Hematopoietic multipotent progenitor cell (in vitro differentiated cells): ENCODE measurements around the gene VAX1. TPM values are rescaled to one million over a fixed set of nuclear protein-coding genes. Genes with fewer than 3 reads are reported as not detected.
"Not testable (repeated sequence)": the region's sequence is repeated elsewhere in the genome, so short reads cannot be mapped to it uniquely, and the experiment has no call there.

Source experiments
- DNase-seq, 3 donors: peaks; one replicate each; pipeline ENCODE4 v3.0.0-alpha.2; 2011 to 2015; ENCODE audit warnings: low read depth in 2 of 3, low spot score in 2 of 3
- total RNA-seq: library from RNA; depleted of rRNA; stranded (reverse); fragments of >200 nt; gene quantifications from one replicate; pipeline ENCODE4 v1.2.3, GENCODE V29; 2012

VAX1 gene
- total RNA-seq, 1 donor, result under 0.01 TPM

DNA sequence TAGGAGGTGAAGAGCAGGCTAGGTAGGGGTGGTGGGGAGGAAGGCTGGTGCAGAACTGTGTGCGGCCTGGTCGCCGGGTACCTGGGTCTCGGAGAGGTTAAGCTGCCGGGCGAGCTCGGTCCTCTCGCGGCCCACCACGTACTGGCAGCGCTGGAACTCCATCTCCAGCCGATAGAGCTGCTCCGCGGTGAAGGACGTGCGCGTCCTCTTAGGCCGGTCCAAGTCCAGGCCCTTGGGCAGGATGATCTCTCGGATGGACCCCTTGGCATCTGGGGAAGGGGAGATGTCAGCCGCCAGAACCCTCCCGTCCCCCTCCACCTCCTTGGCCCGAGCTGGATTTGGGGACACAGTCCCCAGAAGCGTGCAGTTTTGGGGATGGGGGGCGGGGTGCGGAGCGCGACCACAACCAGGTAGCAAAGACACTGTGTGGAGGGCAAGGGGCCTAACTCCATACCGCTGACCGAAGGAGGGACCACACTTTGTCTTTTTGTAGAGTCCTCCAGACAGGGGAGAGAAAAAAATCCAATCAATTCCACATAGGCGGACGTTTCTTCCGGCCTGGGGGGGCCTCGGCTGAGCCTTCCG, 1.6 kb downstream of the VAX1 start:
- DNase-seq, result no peak

DNA sequence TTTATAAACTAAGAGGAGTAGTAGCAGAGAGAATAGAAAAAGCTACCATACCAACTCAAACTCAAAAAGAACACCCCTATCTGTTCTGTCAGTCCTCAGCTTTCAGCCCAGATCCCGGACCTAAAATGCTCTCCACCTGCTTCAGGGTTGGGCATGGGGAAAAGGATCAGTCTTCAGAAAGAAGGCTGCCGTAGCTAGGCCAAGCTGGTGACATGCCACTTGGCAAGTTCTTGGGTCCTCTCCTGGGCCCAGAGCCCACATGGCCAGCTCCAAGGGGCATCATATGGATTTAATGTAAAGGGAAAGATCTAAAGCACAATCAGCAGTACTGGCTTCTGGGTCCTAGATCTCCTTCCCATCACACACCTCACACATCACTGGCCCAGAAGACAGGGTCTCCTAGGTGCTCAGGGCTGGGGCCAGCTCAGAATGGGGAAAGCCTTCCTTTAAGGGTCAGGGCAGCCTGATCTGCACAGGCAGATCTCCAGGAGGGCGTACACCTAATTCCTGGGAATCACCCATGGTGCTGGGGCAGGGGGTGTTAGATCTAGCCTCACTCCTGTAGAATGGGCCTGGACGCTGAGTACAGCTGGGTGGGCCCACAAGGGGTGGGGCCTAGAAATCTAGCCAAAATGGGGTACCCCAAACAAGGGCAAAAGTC, 2.5 kb downstream of the VAX1 start:
- DNase-seq, result no peak

DNA sequence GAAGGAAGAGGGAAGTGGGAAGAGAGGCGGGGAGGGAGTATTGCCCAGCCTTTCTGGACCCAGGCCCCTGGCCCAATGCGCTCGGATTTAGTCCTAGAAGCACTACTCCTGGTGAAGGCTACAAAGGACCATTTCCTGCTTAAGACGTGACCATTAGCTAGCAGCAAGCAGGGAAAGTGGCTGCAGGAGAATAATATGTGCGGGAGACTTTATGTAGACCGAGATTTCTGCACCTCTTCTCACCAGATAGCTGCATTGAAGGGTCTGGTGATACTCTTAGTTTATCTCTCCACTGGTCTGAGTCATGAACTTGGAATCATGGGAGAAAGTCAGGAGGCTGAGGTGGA, 3.1 kb downstream of the VAX1 start:
- DNase-seq, result no peak

DNA sequence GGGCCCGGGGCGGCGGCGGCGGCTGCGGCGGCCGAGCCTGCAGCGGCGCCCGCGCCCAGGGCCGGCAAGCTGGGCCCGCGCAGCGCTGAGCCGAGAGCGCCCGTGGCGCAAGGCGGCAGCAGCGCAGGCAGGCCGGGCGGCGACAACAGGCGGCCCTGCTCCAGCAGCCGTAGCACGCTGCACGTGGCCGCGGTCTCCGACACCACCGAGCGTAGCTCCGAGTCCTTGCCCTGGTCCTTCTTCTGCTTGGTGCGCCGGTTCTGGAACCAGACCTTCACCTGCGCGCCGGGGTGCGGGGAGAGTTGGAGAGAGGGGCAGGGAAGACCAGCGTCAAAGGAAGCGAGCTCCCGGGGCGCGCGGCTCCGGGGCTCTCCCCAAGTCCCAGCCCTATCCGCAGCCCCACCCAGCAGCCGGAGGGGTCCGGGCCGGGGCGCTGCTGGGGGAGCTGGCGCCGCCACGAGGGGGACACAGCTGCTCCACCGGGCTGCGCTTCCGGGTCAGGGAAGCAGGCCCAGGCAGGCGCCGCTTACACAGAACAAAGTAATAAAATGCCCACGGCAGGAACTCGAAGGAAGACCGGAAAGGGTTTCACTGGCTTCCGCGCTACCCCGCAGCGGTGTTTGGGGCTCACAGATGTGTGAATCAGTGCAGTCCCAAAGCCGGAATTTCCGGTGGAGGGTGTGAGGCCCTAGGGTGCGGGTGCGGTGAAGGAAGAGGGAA, 3.6 kb downstream of the VAX1 start:
- DNase-seq, result peak in 1 of 3 donors; percentile 23

DNA sequence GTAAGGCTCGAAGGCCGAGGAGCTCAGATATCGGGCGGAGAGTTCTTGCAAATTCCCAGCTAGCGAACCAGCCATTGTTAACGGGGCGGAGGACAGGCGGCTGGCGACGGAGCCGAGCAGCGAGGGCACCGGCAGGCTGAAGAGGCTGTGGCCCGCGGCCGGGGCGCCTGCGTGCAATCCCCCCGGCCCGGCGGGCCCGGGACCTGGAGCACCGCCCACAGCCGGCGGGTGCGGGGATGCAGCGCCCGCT, 4.1 kb downstream of the VAX1 start:
- DNase-seq, result no peak

DNA sequence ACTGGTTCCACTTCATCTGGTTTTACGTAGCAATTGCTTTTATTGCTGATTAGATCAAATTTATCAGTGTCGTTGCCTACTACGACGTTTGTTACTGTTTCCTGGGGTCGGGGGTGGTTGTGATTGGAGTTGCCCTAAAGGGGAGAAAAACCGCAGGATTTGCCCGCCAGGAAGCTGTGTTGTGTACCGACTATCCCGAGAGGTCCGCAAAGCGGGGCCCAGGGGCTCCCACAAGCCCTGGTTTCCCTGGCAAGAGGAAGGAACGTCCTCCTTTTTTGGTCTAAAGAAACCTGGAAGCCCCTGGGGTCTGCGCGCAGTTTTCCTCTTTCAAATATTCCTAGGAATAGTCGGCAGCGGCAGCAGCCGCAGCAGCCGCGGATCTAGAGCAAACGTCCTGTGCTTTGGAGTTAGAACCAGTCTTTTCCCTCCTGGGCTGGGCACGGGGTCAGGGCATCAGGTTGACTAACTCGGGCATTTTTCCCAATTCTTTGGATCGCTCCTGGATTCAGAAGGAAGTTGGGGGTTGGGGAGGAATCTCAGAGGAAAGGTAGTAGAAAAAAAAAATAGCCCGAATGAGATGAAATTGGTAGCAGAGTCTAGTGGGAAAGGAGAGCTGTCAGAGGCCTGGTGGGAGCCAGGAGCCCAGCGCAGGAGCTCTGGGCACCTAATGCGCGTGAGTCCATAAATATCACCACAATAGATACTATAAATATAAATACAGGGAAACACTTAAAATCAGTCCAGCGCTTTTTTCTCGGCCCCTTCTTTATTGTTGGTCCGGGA, 4.6 kb downstream of the VAX1 start:
- peak in 1 of 3 donors; percentile 10 for DNase-seq

DNA sequence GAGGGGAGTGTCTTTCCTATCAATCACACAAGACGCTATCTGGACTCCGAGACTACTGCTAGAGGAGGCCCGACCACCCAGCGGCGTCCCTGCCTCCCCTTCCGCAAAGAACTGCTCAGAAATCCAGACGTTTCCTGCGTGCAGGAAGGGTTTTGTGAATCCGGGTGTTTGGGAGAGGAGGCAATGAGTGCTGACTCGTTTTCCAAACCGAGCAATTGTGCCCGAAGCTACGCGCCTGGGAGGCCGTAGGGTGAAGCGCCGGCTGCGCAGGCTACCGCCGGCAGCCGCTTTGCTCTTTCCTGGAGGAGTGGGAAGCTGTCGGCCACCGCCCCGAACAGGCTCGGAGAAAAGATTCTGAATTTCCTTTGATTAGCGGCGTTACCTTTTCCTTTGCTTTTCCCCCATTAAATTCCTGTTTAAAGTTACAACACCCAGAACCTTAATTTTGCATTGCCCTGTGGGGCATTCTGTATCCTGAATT, 5.3 kb downstream of the VAX1 start:
- peak in 1 of 3 donors; percentile 17 for DNase-seq

DNA sequence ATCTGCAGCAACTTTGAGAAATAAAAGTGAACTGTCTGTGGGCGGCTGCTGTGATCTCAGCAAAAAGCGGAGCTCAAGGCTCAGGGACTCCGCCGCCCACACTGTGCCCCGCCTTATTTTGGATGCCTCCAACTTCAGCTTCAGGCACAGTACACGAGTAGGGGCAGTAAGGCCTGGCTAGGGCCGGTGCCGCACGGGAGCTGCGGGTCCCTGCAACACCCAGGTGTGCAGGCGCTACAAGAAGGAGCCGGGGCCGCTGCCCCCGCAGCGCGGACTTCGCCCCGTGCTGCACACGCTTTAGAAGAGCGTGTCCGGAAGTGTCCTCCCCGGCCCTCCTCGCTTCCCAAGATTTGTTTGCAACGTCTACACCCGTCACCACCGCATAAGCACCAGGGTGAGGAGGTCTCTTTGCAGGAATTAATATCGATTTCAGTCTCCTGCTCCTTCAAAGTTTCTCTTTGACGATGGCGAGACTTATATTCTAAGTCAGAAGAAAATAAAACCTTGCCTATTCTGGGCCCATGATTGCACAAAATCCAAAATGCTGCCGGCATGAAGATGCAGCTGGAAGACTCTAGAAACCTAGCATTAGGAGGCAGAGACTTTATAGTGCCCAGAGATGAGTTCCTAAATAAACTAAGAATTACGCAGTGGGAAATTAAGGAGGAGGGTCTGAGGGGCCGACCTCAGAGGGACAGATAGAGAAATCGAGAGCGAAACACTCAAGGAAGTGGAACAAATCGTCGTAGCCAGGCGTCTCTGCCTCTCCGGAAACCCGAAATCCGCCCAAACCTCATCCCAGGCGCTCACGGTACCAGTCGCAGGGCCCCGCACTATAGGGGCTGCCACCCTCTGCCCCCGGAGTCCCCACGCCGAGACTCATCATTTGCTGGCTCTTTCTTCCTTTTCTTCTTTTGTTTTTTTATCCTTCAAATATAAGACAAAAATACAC, 6.4 kb downstream of the VAX1 start:
- DNase-seq, result peak in 1 of 3 donors; percentile 14

DNA sequence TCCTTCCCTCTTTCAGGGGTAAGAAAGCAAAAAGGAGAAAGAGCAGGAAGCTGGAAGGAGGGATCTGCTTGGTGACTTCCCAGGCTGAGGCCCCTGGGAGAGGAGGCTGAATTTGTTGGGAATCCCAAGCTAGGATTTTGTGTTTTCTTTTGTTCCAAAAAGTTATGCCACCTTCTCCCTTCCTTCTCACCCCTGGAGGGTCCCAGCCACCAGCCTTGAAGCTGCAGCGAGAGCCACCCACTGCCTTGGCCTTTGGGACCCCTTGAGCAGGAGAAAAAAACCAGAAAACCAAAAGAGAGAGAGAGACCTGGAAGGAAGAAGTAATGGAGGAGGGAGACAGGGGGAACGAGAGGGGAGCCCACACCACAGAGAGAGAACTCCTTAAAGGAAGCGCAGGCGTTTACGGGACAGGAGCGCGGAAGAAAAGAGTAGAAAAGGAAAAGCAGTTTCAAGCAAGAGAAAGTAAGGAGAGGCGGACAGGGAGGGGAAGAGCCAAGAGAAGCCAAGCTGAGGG, 7.2 kb downstream of the VAX1 start:
- DNase-seq, result no peak

DNA sequence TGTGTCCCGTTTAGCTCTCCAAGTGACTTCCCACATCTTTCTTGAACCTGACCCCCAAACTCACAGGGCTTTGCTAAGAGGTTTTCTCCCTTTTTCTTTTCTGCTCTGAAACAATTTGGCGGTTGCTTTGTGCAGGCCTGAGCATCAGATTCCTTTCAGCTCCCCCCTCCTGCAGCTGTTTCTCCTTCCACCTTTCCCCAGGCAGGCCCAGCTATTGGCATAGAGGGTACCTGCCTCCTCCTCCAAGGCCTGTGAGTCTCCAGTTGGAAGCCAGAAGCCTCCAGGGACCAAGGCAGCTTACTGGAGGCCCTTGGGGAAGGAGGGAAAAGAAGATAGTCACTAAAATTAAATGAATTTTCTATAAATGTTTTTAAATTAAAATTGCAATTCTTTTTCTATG, 7.7 kb downstream of the VAX1 start:
- DNase-seq, result no peak

DNA sequence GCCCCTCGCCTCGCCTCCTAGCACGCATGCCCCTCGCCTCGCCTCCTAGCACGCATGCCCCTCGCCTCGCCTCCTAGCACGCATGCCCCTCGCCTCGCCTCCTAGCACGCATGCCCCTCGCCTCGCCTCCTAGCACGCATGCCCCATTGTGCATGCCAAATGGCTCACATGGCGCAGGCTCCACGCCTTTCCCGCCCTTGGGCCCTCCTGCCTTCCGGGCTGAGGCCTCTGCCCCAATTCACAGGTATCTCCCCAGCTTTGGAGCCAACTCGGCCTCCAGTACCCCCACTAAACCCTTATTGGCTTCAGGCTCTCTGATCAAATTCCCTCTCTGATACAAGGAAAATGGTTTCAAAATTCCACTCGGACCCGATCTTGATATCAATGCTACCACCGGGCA, 11.4 kb downstream of the VAX1 start:
- DNase-seq, result not testable (repeated sequence)

DNA sequence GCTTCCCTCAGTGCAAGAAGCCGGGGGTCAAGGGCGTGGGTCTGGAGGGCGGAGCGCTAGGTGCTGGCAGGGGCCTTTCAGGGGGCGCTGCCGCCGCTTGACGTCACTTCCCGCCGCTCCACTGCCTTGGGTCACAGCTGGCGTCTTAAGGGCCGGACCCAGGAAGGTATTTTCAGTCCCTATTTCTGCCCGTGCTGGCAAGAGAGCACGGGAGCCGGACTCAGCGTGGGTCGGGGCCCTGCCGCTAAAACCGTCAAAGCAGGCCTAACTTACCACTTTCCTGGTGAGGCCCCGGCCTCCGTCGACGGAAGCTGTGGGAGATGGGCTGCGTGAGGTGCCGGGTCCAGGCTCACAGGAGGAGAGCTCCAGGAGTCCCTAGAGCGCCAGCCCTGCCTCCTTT, 12.0 kb downstream of the VAX1 start:
- no peak for DNase-seq

DNA sequence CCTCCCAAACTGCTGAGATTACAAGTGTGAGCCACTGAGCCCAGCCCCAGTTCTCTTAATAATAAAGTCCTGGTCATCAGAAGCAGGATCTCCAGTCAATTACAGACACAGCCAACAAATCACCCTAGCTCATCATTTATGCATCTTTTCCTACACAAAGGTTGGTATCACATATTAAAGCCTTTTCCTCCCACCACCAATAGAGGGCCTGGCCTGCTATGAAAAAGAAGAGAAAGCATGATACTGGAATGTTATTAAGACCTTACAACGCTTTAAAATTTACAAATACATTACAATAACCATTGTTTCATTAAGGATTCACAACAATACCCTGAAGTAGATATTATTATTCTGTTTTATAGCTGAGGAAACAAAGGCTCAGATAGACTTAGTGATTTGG, 25.9 kb downstream of the VAX1 start:
- peak in 1 of 3 donors; percentile 21 for DNase-seq

DNA sequence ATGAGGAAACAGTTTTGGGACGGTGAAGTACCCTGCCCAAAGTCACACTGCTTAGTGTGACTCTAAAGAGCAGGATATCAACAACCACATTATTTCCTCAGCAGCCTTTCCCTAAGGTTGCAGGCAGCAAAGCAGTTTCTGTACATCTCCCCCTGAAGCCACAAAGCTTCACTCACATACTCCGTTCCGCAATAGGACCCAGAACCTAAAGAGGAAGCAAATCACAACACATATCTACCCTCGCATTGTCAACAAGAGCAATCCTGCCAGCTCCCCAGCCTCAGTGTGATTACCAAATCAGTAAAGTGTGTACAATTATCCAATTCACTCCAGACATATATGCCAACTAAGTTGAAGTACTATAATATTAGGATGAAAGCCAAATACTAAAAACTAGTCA, 30.8 kb downstream of the VAX1 start:
- peak in 2 of 3 donors; percentile 19 to 69 for DNase-seq

DNA sequence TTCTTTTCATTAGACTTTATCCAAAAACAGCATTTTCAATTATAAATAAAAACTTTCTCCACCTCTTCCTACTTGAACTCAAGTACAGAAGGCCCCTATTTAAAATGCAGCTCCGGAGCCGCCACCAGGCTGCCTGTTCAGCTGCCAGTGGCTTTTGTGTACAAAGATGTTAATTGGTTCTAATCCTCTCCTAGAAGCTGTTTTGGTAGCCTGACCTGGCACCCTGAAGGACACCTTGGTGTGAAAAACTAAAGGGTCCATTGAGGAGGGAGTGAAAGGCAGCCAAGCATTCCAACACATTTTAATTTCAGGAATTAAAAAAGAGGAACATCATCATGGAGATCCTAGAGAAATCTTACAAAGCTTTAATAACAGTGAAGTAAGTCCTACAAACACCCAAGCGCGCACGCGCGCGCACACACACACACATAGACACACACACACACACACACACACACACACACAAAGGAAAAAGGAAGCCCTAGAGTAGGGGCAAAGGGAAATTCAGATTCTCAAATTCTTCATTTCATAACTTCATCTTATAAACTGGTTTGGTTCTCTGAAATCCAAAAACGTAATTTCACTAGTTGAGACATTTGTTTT, 41.4 kb downstream of the VAX1 start:
- no peak for DNase-seq

DNA sequence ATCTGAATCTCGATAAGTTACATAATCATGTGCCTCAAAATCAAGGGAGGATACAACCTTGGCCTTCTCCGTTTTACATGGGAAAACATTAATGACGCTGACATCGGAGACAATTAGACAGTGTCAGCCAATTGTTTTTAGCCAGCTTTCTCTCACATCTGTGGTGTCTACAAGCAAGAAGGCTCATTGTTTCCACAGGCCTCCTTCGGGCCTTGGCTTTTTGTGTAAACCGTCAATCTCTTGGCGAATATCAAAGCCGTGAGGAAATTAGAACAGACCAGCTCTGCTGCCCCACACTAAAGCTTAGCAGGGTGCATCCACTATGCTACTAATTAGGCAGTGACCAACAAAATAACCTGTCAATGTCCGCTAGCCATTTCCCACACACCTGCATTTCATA, 43.2 kb downstream of the VAX1 start:
- no peak for DNase-seq

DNA sequence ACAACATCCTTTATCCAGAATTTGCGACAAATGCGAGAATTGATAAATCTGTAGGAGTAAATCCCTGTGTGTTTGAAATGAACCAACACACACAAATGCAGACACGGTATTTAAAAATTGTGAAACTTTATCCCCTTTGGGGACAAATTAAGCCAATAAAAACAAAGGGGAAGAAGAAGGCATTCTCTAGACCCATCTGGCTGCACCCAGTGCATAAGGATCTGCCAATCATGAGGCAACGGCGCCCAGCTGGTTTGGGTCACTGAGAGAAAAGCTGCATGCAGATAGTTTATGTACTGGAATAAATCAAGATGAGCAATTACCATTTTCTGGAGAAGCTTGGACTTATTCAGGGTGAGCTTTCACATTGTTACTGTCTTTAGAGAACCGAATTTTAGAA, 45.7 kb downstream of the VAX1 start:
- no peak for DNase-seq

DNA sequence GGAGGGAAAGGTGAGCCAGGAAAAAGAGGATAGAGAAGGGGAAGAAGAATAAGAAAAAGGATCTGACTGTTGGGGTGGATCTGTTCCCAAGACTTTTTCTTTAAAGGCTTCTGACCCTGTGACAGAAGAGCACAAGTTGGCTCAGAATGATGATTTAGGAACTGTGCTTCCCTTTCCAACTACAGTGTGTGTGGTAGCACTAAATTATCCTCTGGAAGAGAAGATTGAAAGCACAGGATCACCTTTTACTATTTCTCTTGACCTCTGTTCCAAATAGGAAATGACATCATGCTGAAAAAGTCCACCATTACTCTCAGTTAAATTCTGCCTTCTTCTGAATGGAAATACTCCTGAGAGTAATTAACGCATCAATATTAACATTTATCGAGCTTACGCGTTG, 47.2 kb downstream of the VAX1 start:
- DNase-seq, result no peak

DNA sequence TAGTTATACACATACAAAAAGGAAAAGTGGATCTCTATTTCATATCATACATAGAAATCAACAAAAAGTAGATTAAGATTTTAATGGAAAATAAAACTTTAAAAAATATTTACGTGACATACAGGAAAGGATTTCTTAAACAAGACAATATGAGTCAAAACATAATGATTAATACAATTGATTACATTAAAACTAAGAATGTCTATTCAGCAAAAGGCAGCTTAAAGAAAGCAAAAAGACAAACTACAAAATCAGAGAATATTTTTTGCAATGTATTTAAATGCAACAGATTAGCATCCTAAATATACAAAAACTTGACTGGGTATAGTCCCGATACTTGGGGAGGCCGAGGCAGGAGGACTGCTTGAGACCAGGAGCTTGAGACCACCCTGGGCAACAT, 50.5 kb downstream of the VAX1 start:
- DNase-seq, result no peak

DNA sequence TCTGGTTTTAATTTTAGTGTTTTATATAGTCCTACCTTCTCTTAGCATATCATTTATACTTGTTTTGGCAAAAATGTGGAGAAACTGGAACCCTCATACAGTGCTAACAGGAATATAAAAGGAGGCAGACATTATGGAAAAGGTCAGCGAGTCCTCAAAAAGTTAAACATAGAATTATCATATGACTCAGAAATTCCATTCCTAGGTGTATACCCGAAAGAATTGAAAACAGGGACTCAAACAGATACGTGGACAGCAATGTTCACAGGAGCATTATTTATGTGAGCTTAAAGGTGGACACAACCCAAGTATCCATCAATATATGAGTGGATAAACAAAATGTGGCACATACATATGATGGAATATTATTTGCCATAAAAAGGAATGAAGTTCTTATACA, 51.5 kb downstream of the VAX1 start:
- no peak for DNase-seq
